T-helper 2 cell treated with Interferon-gamma antibody and Interleukin-4, amounts not matched to agents 5 μg/mL and 100 μg/mL, for 36 hours (primary cell): Measurements from ENCODE around the gene POLR2J.
A peak's percentile ranks its signal among the peaks of the same experiment; 100 is the strongest.

Experiments used
- DNase-seq: peaks from one replicate; pipeline ENCODE4 v3.0.0; 2021; ENCODE audit warnings: low spot score
- H3K27ac Mint-ChIP-seq: one replicate; pipeline ENCODE4 v1.8.0; 2021; ENCODE audit warnings: mild to moderate bottlenecking, mixed read lengths
- H3K27me3 Mint-ChIP-seq: one replicate; pipeline ENCODE4 v1.8.0; 2021; ENCODE audit warnings: low read depth, mixed read lengths
- H3K36me3 Mint-ChIP-seq: one replicate; pipeline ENCODE4 v1.8.0; 2021; ENCODE audit warnings: low read depth, mixed read lengths
- H3K4me1 Mint-ChIP-seq: one replicate; pipeline ENCODE4 v1.8.0; 2021; ENCODE audit warnings: low read depth, mixed read lengths
- H3K4me3 Mint-ChIP-seq: one replicate; pipeline ENCODE4 v1.8.0; 2022; ENCODE audit warnings: mild to moderate bottlenecking, moderate library complexity, mixed read lengths
- H3K9me3 Mint-ChIP-seq: one replicate; pipeline ENCODE4 v1.8.0; 2021; ENCODE audit warnings: mixed read lengths

POLR2J gene

DNA sequence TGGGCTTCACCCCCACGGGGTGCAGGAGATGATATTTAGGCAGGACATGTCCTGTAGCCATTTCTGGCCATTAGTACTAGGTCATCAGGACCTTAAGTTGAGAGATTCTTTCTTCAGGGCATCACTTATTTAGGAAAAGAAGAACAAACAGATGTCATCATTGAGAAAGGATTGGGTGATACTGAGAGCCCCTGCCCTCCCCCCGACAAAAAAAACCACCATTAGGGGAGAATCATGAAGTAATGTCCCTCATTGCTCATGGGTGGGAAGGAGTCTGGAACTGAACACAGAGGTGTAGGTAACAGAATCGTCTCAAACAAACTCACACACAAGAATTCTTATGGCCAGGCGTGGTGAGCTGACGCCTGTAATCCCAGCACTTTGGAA lies 51.7 kb downstream of the POLR2J start:
- no peaks in the 10 kb centered on the region for H3K27me3 Mint-ChIP-seq
- peaks cover 41% of the 10 kb centered on the region for H3K36me3 Mint-ChIP-seq

DNA sequence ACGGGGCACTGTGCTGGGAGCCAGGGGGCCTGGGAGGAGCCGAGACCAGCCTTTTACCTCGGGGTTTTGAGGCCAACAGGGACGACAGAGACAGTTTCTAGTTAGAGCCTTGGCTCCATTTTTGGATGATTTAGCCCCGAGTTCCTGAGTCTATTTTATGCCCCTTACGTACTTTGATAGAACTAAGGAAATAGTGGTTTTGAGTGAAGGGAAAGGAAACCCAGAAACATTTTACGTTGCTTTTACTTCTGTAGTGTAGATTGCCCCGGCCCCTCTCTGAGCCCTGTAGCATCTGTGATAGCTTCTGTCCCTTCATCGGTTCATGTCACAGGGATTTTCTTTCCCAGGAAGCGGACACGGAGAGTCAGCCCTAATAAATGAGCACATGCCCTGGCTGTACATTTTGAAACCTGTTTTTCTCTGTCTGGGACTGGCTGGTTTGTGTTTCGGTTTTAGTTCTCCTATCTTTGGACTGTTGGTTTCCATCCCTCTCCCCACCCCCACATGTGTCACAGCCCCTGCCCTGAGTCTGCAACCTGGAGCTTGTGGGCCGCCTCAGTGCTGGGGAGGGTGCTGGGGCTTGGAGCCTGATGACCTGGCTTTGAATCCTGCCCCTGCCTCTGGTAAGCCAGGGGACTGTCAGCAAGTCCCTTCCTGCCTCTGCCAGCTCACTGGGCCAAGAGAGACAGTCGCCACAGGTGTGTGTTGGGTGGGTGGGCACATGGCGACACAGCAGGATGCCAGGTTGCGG lies 52.3 kb downstream of the POLR2J start:
- Mint-ChIP-seq H3K27me3 (no peaks in the 10 kb centered on the region), H3K9me3 (no peaks in the 10 kb centered on the region), H3K4me3 (peak overlapping the region; percentile 95), H3K27ac (peak overlapping the region; percentile 100), H3K4me1 (peaks cover 56% of the 10 kb centered on the region), H3K36me3 (peaks cover 41% of the 10 kb centered on the region)
- peak; percentile 85 for DNase-seq

More for the DNA sequence above, 51.7 kb downstream of the POLR2J start:
- no peak for DNase-seq
- Mint-ChIP-seq H3K4me1 (peaks cover 62% of the 10 kb centered on the region), H3K9me3 (no peaks in the 10 kb centered on the region), H3K4me3 (peak overlapping the region; percentile 95), H3K27ac (peak overlapping the region; percentile 100)

DNA sequence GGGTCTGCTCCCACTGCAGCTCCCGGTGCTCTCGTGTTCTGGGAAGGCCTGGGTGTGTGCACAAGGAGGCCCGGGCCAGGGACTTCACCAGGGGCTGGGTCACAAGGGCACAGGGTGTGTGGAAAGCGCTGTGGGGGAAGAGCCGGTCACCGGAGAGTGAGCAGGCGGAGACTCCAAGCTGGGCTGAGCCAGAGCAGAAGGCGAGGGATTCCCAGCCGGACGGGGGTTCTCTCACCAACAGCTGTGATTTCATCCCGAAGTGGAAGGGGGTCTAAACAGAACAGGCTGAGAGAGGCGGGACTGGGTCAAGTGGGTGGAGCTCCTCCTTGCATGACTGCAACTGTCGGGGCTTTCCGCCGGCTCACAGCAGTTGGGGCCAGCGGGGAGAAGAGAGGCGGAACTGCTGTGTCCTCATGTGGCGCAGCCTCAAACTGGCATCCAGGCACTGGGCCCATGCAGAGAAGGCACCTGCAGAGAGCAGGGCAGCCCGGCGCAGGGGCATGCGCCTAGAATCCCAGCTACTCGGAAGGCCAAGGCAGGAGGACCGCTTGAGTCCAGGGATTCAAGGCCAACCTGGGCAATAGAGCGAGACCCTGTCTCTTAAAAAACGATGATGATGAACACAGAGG lies 53.0 kb downstream of the POLR2J start:
- Mint-ChIP-seq H3K27me3 (no peaks in the 10 kb centered on the region), H3K36me3 (peaks cover 46% of the 10 kb centered on the region), H3K4me3 (peak overlapping the region; percentile 95), H3K4me1 (peaks cover 56% of the 10 kb centered on the region), H3K9me3 (no peaks in the 10 kb centered on the region), H3K27ac (peak overlapping the region; percentile 100)
- peak; percentile 83 for DNase-seq

DNA sequence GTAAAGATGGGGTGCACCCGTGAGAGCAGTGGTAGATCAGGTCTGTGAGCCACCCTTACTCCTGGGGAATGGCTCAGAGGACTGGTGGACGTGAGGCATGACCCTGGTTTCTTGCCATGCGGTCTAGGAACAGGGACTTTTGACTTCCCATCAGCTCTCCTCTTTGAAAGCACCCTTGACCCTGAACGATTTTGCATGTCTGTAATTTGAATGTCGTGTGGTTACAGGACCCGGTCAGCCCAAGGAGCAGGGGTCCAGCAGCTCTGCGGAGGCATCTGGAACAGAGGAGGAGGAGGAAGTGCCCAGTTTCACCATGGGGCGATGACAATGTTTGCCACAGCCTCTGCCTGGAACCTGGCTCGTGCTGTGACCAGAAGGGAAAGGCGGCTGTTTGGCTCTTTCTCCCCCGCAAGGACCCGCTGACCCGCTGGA lies 53.9 kb downstream of the POLR2J start:
- Mint-ChIP-seq H3K27me3 (no peaks in the 10 kb centered on the region), H3K27ac (peak overlapping the region; percentile 100), H3K36me3 (peaks cover 54% of the 10 kb centered on the region), H3K4me3 (peak overlapping the region; percentile 95), H3K9me3 (no peaks in the 10 kb centered on the region), H3K4me1 (peaks cover 61% of the 10 kb centered on the region)
- DNase-seq: no peak

DNA sequence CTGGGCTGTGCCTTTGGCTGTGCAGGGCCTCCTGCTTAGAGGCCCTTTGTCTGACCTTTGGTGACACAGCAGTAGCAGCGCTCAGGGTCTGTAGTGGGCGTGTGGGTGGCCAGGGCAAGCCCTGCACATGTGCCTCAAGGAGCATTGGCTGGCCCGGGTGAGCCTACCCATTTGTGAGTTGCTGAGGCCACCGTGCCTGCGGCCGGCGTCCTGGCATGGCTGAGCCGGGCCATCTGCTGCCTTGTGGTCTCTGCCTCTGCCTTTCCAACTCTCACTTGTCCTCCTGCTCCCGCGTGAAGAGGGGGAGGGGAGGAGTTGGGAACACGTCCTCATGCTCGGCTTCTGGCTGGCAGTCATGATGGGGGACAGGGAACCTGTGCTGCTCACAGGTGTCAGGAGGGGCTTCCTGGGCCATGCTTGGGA lies 54.6 kb downstream of the POLR2J start:
- peak overlapping the region; percentile 95 for H3K4me3 Mint-ChIP-seq
- H3K36me3 Mint-ChIP-seq: peaks cover 51% of the 10 kb centered on the region
- peaks cover 58% of the 10 kb centered on the region for H3K4me1 Mint-ChIP-seq

More for the DNA sequence above, 54.6 kb downstream of the POLR2J start:
- H3K27me3 Mint-ChIP-seq: no peaks in the 10 kb centered on the region
- peak overlapping the region; percentile 100 for H3K27ac Mint-ChIP-seq
- DNase-seq: no peak
- no peaks in the 10 kb centered on the region for H3K9me3 Mint-ChIP-seq
